GM21367 (cell line): Measurements from ENCODE around the gene CD300H.

Source experiments
- ATAC-seq: cut with Tn5 transposase; IDR thresholded peaks from one replicate; pipeline ENCODE4 v1.9.1; 2021; ENCODE audit not compliant: unreplicated experiment

The CD300H gene

GRCh38 chr17:74552037-74552436 lies 15.3 kb downstream of the CD300H start:
- no peak for ATAC-seq

- no peak for ATAC-seq
Measured at GRCh38 chr17:74550602-74551001, 16.7 kb downstream of the CD300H start.

- no peak for ATAC-seq
Measured at GRCh38 chr17:74549343-74549742, 18.0 kb downstream of the CD300H start.

- no peak for ATAC-seq
Measured at GRCh38 chr17:74547736-74548135, 19.6 kb downstream of the CD300H start.

- no peak for ATAC-seq
Measured at GRCh38 chr17:74547264-74547663, 20.0 kb downstream of the CD300H start.

GRCh38 chr17:74546586-74546985 lies 20.7 kb downstream of the CD300H start:
- ATAC-seq, result no peak

- no peak for ATAC-seq
Measured at GRCh38 chr17:74545843-74546230, 21.5 kb downstream of the CD300H start, which contains the start of gene CD300C. Gene CD300C, minus strand, starts transcription at chr17:74546115. Its CDS starts 333 bp downstream, at chr17:74545782.

GRCh38 chr17:74544991-74545842 lies 22.1 kb downstream of the CD300H start:
- no peak for ATAC-seq

- ATAC-seq, result no peak
Measured at GRCh38 chr17:74543891-74544760, 23.2 kb downstream of the CD300H start.

- no peak for ATAC-seq
Measured at GRCh38 chr17:74543406-74543805, 23.9 kb downstream of the CD300H start.

- ATAC-seq, result no peak
Measured at GRCh38 chr17:74542727-74543383, 24.5 kb downstream of the CD300H start.

GRCh38 chr17:74542166-74542565 lies 25.1 kb downstream of the CD300H start:
- no peak for ATAC-seq

- no peak for ATAC-seq
Measured at GRCh38 chr17:74541176-74542111, 25.9 kb downstream of the CD300H start.

GRCh38 chr17:74539281-74539820 lies 28.0 kb downstream of the CD300H start:
- ATAC-seq, result no peak

GRCh38 chr17:74536890-74537289 lies 30.4 kb downstream of the CD300H start:
- ATAC-seq, result no peak

GRCh38 chr17:74532115-74532514 lies 35.2 kb downstream of the CD300H start:
- no peak for ATAC-seq

GRCh38 chr17:74531231-74531761 lies 36.0 kb downstream of the CD300H start, which contains the start of gene CD300LB:
Gene CD300LB, minus strand, starts transcription at chr17:74531475. Its CDS starts 125 bp downstream, at chr17:74531350.
- no peak for ATAC-seq

GRCh38 chr17:74530831-74531150 lies 36.5 kb downstream of the CD300H start:
- ATAC-seq, result no peak

- ATAC-seq, result no peak
Measured at GRCh38 chr17:74529243-74529642, 38.1 kb downstream of the CD300H start.
